Measurements from ENCODE around the gene CDK17.

DNA sequence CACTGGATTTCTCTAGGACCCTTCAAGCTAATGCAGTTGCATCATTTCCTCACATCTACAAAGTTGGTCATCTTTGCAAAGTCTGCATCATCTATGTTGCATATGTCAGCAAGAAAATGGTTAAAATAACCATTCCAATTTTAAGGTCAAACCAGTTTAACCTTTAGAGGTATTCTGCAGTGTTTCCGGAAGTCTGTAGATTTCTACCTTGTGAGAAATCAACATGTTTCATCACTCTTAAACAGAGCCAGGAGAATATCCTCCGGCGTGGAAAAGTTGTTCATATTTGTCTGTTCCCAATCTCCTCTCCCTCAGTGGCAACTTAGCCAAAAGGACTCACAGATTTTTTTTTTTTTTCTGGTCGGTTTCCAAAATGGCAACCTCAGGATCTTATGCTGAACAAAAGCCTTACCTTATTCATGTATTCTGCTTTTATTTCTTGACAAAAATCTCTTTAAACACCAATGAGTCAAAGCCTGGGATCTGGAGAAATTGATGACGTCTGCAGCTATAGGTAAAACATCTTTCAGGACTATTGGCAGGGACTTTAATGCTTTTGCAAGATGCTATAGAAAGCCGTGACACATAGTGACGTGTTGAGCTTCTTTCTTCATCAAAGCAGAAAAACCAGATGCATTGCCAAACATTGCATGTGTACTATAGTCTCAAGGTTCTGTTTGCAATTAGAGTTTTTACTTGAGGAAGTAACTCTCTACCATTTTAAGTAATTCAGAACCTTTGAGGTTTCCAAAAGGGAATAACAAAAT lies 16.0 kb upstream of the CDK17 start:
- TF ChIP-seq, protein P1, sequence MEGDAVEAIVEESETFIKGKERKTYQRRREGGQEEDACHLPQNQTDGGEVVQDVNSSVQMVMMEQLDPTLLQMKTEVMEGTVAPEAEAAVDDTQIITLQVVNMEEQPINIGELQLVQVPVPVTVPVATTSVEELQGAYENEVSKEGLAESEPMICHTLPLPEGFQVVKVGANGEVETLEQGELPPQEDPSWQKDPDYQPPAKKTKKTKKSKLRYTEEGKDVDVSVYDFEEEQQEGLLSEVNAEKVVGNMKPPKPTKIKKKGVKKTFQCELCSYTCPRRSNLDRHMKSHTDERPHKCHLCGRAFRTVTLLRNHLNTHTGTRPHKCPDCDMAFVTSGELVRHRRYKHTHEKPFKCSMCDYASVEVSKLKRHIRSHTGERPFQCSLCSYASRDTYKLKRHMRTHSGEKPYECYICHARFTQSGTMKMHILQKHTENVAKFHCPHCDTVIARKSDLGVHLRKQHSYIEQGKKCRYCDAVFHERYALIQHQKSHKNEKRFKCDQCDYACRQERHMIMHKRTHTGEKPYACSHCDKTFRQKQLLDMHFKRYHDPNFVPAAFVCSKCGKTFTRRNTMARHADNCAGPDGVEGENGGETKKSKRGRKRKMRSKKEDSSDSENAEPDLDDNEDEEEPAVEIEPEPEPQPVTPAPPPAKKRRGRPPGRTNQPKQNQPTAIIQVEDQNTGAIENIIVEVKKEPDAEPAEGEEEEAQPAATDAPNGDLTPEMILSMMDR (IDR thresholded peaks at IDR 0.05): no peak
- no peak for TF ChIP-seq ZFX (IDR thresholded peaks at IDR 0.05; ENCODE audit: borderline replicate concordance)
